GM21529 (cell line): Measurements from ENCODE around the gene NAPB.
A peak's percentile ranks its signal among the peaks of the same experiment; 100 is the strongest.

Experiments
- ATAC-seq: cut with Tn5 transposase; IDR thresholded peaks from one replicate; pipeline ENCODE4 v1.9.1; 2021; ENCODE audit not compliant: unreplicated experiment

NAPB gene

GRCh38 chr20:23369072-23369823 lies 52.0 kb downstream of the NAPB start:
- no peak for ATAC-seq

- ATAC-seq: no peak
Measured at GRCh38 chr20:23368316-23369071, 52.8 kb downstream of the NAPB start.

GRCh38 chr20:23367770-23368169 lies 53.5 kb downstream of the NAPB start:
- no peak for ATAC-seq

- no peak for ATAC-seq
Measured at GRCh38 chr20:23366384-23366783, 54.9 kb downstream of the NAPB start.

- ATAC-seq: no peak
Measured at GRCh38 chr20:23365390-23366165, 55.7 kb downstream of the NAPB start.

- no peak for ATAC-seq
Measured at GRCh38 chr20:23363257-23363649, 58.0 kb downstream of the NAPB start.

GRCh38 chr20:23362392-23363256 lies 58.7 kb downstream of the NAPB start:
- peak; percentile 7 for ATAC-seq

GRCh38 chr20:23361476-23362391 lies 59.6 kb downstream of the NAPB start, which contains the start of gene GZF1:
Gene GZF1 (plus strand): TSS chr20:23362182. CDS start chr20:23364384, 2,202 bp downstream.
- peak; percentile 54 for ATAC-seq

- ATAC-seq: no peak
Measured at GRCh38 chr20:23361119-23361475, 60.2 kb downstream of the NAPB start.

GRCh38 chr20:23360531-23360930 lies 60.8 kb downstream of the NAPB start:
- no peak for ATAC-seq

GRCh38 chr20:23358923-23359593 lies 62.2 kb downstream of the NAPB start:
- no peak for ATAC-seq

GRCh38 chr20:23358563-23358906 lies 62.8 kb downstream of the NAPB start:
- no peak for ATAC-seq

GRCh38 chr20:23357767-23358562 lies 63.3 kb downstream of the NAPB start:
- ATAC-seq: peak; percentile 69

GRCh38 chr20:23356203-23356602 lies 65.1 kb downstream of the NAPB start:
- ATAC-seq: no peak

GRCh38 chr20:23350904-23351838 lies 70.1 kb downstream of the NAPB start:
- peak; percentile 31 for ATAC-seq

- ATAC-seq: peak; percentile 83
Measured at GRCh38 chr20:23350196-23350903, 70.9 kb downstream of the NAPB start, which contains the start of gene NXT1. Gene NXT1 (plus strand): TSS chr20:23350791. CDS start chr20:23354042, 3,251 bp downstream.
